Right ventricle myocardium inferior (tissue), 1 donor: ENCODE data around the gene USP36. TPM values are rescaled to one million over a fixed set of nuclear protein-coding genes. Genes with fewer than 3 reads are reported as not detected.

Source experiments
- total RNA-seq: library from RNA; stranded (reverse); fragmentation: NEBNext Ultra II Directional; extraction: Animal tissue kit (Norgen Biotek cat#: 25700); gene quantifications from one replicate; pipeline ENCODE4 v1.2.1, GENCODE V29; 2021
- donor health status: DM: no; HTN: yes; CAD: no; lungs with severe emphysema.

USP36 gene
- total RNA-seq, 1 donor from 2014 or later, result 18.4 TPM

Other genes with a start within 250 kb of the USP36 start
- gene CYTH1, start 58.5 kb downstream of the USP36 start, total RNA-seq, result 34.0 TPM
- 0.60 TPM for gene CEP295NL, start 62.4 kb upstream of the USP36 start, total RNA-seq
- 138 TPM for gene TIMP2, start 84.6 kb upstream of the USP36 start, total RNA-seq
- 611 TPM for gene LGALS3BP, start 139.1 kb upstream of the USP36 start, total RNA-seq
- gene CANT1, start 168.9 kb upstream of the USP36 start, total RNA-seq, result 31.1 TPM
- gene C1QTNF1, start 183.4 kb upstream of the USP36 start, total RNA-seq, result 240 TPM
- gene ENGASE, start 234.0 kb upstream of the USP36 start, total RNA-seq, result 29.8 TPM